ENCODE data around the gene DNTT. TPM values are rescaled to one million over a fixed set of nuclear protein-coding genes. Genes with fewer than 3 reads are reported as not detected.
A peak's percentile ranks its signal among the peaks of the same experiment; 100 is the strongest.

The DNTT gene
- total RNA-seq, 1 experiment from 2014 or later: not detected

DNA sequence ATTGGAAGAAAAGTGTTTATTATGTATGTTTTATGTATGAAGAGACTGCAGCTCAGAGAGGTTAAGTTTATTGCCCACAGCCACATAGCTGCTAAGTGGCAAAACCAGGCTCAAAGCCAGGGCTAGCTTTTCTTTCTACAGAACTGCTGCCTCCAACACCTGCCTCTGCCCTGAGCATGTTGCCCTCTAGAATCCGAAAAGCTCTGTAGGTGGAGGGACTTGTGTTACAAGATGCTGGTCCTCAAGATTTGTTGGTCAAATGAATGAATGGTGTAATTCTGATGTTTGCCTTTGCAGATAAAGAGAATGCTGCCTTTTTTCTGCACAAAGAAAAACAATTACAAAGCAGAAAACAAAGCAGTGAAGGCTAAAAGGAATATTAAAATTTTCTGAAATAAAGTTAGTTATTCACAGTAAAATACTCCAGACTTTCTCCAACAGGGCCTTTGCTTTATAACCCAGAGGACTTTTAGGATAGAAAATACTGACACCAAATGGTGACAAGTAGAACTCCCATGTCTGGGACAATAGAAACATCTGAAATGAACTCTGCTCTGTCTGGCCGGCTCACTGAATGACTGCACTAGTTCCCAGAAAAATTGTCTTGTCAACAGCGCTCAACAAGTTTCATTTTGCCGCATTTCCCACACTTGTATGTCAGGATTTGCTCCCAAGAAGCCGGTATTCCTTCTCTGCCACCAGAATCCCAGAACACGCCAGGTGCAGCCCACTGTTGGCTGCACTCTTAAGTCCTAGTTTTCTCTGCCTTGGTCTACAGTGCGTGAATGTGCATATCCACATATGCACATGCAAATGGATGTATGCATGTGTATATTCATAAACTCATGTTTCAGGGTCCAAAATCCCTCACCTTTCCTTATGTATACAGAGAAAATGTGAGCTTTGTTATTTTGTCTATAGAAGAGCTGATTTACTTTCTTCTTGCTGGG is 11.0 kb upstream of the DNTT start:
- peaks cover 7% of the 10 kb centered on the region for H3K4me1 Mint-ChIP-seq (ENCODE audit: low read depth, unreplicated experiment)
- peaks cover 8% of the 10 kb centered on the region for H3K27me3 Mint-ChIP-seq (ENCODE audit: insufficient read depth, unreplicated experiment)
- H3K4me3 Mint-ChIP-seq (ENCODE audit: unreplicated experiment): no peak overlapping the region
- Histone ChIP-seq H3K9me3 (no peaks in the 10 kb centered on the region), H3K36me3 (ENCODE audit: control insufficient read depth, insufficient read depth, low read length) (no peaks in the 10 kb centered on the region), H3K4me1 (peaks cover 4% of the 10 kb centered on the region), H3K4me3 (ENCODE audit: low read depth, low read length) (no peak overlapping the region), H3K27me3 (replicated peaks; ENCODE audit: control insufficient read depth, insufficient read depth, low read length) (no peaks in the 10 kb centered on the region)
- no peaks in the 10 kb centered on the region for H3K9me3 Mint-ChIP-seq (ENCODE audit: unreplicated experiment)
- DNase-seq: peak in 1 of 2 experiments; percentile 45
- TF ChIP-seq, protein P1, sequence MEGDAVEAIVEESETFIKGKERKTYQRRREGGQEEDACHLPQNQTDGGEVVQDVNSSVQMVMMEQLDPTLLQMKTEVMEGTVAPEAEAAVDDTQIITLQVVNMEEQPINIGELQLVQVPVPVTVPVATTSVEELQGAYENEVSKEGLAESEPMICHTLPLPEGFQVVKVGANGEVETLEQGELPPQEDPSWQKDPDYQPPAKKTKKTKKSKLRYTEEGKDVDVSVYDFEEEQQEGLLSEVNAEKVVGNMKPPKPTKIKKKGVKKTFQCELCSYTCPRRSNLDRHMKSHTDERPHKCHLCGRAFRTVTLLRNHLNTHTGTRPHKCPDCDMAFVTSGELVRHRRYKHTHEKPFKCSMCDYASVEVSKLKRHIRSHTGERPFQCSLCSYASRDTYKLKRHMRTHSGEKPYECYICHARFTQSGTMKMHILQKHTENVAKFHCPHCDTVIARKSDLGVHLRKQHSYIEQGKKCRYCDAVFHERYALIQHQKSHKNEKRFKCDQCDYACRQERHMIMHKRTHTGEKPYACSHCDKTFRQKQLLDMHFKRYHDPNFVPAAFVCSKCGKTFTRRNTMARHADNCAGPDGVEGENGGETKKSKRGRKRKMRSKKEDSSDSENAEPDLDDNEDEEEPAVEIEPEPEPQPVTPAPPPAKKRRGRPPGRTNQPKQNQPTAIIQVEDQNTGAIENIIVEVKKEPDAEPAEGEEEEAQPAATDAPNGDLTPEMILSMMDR (IDR thresholded peaks at IDR 0.05; ENCODE audit: insufficient read depth in 1 of 2, low read depth in 1 of 2, low read length in 1 of 2, severe bottlenecking in 1 of 2, unreplicated experiment in 1 of 2): peak; percentile 56 to 60
- no peak overlapping the region for H3K27ac Mint-ChIP-seq (ENCODE audit: unreplicated experiment)
- H3K36me3 Mint-ChIP-seq (ENCODE audit: insufficient read depth, unreplicated experiment): no peaks in the 10 kb centered on the region
- ChIA-PET POLR2A (interaction anchor here (0.8 kb wide), 1 partner anchor 163 kb away, joined by 3 read pairs; no protein-coding TSS in a partner anchor), CTCF (interaction anchor here (1.2 to 5.6 kb wide), 2 partner anchors 61 to 64 kb away, joined by 3 to 69 read pairs; no protein-coding TSS in a partner anchor)
- BruUV-seq (replicated peaks): no TSS peak
- intact Hi-C loops (cut with micrococcal nuclease; ENCODE audit: unreplicated experiment): loop anchor here (1.0 to 5.0 kb wide), 4 partner anchors 64 to 276 kb away; partner anchors contain the start of gene ZNF518A

DNA sequence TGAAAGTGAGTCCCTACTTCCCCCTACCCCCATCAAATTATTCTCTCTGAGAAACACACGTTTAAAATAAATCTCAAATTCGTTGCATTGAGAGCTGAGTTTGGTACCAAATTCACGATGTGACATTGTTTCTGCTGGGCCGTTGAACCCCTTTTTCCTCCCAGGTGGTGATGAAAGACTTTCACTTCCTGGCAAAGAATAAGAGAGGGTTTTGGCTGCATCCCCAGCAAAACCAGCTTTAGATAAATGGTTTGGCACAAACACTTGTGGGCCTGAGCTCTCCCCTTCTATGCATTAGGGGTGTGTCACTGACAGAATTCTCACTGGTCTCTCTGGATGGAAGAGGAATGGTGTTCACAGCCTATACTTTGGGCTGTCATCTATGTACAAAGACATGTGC is 8.8 kb upstream of the DNTT start:
- ChIA-PET CTCF (interaction anchor here (0.8 to 5.6 kb wide), 3 partner anchors 66 to 68 kb away, joined by 3 to 69 read pairs (median 5); no protein-coding TSS in a partner anchor), POLR2A (no interaction called here)
- peaks cover 16% of the 10 kb centered on the region for H3K27me3 Mint-ChIP-seq (ENCODE audit: insufficient read depth, unreplicated experiment)
- no peaks in the 10 kb centered on the region for H3K9me3 Mint-ChIP-seq (ENCODE audit: unreplicated experiment)
- no peak overlapping the region for H3K27ac Mint-ChIP-seq (ENCODE audit: unreplicated experiment)
- Histone ChIP-seq H3K9me3 (no peaks in the 10 kb centered on the region), H3K36me3 (ENCODE audit: control insufficient read depth, insufficient read depth, low read length) (no peaks in the 10 kb centered on the region), H3K27me3 (replicated peaks; ENCODE audit: control insufficient read depth, insufficient read depth, low read length) (no peaks in the 10 kb centered on the region), H3K4me1 (no peaks in the 10 kb centered on the region), H3K4me3 (ENCODE audit: low read depth, low read length) (no peak overlapping the region)
- no peaks in the 10 kb centered on the region for H3K36me3 Mint-ChIP-seq (ENCODE audit: insufficient read depth, unreplicated experiment)
- BruUV-seq (replicated peaks): no TSS peak
- peaks cover 3% of the 10 kb centered on the region for H3K4me1 Mint-ChIP-seq (ENCODE audit: low read depth, unreplicated experiment)
- DNase-seq: no peak
- TF ChIP-seq, protein P1 (IDR thresholded peaks at IDR 0.05; ENCODE audit: insufficient read depth in 1 of 2, low read depth in 1 of 2, low read length in 1 of 2, severe bottlenecking in 1 of 2, unreplicated experiment in 1 of 2): no peak
- H3K4me3 Mint-ChIP-seq (ENCODE audit: unreplicated experiment): no peak overlapping the region
- intact Hi-C loops (cut with micrococcal nuclease; ENCODE audit: unreplicated experiment): no loop called here

DNA sequence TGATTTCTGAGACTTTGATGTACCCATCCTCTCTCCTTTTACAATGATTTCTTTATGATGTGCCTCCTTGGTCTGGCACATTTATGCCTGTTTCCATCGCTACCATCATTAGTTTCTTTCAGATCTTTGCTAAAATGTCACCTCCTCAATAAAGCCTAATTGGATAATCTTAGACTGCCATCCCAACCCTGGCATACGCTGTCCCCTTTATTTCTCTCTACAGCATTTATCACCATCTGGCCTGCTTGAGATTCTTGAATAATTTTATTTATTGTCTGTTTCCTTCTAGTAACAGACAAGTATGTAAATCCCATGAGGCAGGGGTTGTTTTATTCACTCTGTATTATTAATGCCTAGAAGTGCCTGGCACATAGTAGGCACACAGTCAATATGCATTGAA is 6.7 kb upstream of the DNTT start:
- Mint-ChIP-seq H3K9me3 (ENCODE audit: unreplicated experiment) (no peaks in the 10 kb centered on the region), H3K4me1 (ENCODE audit: low read depth, unreplicated experiment) (no peaks in the 10 kb centered on the region), H3K27ac (ENCODE audit: unreplicated experiment) (no peak overlapping the region), H3K4me3 (ENCODE audit: unreplicated experiment) (no peak overlapping the region), H3K36me3 (ENCODE audit: insufficient read depth, unreplicated experiment) (no peaks in the 10 kb centered on the region), H3K27me3 (ENCODE audit: insufficient read depth, unreplicated experiment) (peaks cover 21% of the 10 kb centered on the region)
- Histone ChIP-seq H3K4me3 (ENCODE audit: low read depth, low read length) (no peak overlapping the region), H3K9me3 (no peaks in the 10 kb centered on the region), H3K4me1 (no peaks in the 10 kb centered on the region), H3K36me3 (ENCODE audit: control insufficient read depth, insufficient read depth, low read length) (no peaks in the 10 kb centered on the region), H3K27me3 (replicated peaks; ENCODE audit: control insufficient read depth, insufficient read depth, low read length) (no peaks in the 10 kb centered on the region)
- DNase-seq: no peak
- BruUV-seq (replicated peaks): no TSS peak
- ChIA-PET POLR2A (no interaction called here), CTCF (interaction anchor here (1.9 kb wide), 1 partner anchor 68 kb away, joined by 10 read pairs; no protein-coding TSS in a partner anchor)
- TF ChIP-seq, protein P1 (IDR thresholded peaks at IDR 0.05; ENCODE audit: insufficient read depth in 1 of 2, low read depth in 1 of 2, low read length in 1 of 2, severe bottlenecking in 1 of 2, unreplicated experiment in 1 of 2): no peak
- intact Hi-C loops (cut with micrococcal nuclease; ENCODE audit: unreplicated experiment): no loop called here
